HG02970 (cell line): ENCODE data around the gene CAMSAP1.
"Not testable (repeated sequence)": the region's sequence is repeated elsewhere in the genome, so short reads cannot be mapped to it uniquely, and the experiment has no call there.

Experiments
- ATAC-seq: cut with Tn5 transposase; IDR thresholded peaks from one replicate; pipeline ENCODE4 v1.9.1; 2021; ENCODE audit warnings: mild to moderate bottlenecking, moderate library complexity, moderate number of reproducible peaks; ENCODE audit not compliant: unreplicated experiment, low FRiP score

The CAMSAP1 gene

DNA sequence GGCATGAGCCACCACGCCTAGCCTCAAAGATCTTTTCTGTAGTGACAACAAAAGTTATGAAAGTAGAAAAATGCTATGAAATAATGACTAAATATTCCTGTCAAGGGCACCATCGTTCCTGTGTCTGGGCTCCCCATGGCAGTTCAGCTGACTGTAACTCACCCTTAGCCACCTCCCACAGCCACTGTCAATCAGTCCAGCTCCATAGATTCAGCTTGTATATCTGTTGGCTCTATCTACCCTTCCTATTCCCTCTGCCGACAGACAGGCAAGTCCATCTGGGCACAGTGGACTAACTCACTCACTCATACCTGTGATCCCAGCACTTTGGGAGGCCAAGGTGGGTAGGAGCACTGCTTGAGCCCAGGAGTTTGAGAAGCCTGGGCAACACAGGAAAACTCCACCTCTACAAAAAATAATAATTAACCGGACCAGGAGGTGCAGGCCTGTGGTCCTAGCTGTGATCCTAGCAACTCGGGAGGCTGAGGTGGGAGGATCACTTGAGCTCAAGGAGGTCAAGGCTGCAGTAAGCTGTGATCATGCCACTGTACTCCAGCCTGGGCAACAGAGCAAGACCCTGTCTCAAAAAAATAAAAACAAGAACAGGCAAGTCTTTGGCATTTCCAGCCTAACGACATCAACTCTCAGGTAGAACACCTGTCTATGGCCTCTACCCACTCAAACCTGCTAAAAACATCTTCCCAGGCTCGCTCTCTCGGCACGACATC is 6.2 kb downstream of the CAMSAP1 start:
- no peak for ATAC-seq

DNA sequence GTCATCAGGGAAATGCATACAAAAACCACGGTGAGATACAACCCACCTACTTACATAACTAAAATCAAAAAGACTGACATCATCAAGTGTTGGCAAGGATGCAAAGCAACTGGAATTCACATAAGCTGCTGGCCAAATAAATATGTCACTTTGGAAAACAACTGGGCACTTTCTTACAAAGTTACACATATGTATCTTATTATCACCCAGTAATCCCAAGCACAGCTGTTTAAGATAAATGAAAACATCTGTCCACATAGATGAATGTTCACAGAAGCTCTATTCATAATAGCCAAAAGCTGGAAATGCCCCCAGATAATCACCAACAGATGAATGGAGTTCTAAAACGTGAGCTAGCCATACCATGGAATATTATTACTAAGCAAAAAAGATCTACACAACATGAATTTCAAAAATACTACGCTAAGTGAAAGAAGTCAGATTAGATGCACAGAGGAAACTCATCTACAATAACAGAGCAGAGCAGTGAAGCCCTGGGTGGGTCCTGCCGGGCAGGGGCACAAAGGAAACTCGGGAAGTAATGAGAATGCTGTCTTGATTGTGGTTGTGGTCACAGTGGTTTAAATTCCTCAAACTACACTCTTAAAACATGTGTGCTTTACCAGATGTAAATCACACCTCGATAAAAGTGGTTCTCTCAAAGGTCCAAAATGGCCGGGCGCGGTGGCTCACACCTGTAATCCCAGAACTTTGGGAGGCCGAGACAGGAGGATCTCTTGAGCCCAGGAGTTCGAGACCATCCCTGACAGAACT is 8.5 kb downstream of the CAMSAP1 start:
- ATAC-seq = no peak

DNA sequence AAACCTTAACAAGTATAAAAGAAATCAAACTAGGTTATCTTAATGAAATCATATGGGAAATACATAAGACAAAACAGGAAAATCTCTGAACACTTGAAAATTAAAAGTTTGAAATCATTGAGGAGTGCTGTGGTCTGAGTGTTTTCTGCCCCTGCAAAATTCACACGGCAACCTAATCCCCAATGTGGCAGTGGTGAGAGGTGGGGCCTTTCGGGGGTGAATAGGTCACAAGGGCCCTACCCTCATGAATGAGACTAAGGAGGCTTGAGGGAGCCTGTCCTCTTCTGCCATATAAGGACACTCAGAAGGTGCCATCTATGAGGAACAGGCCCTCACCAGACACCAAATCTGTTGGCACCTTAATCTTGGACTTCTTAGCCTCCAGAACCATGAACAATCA is 10.7 kb downstream of the CAMSAP1 start:
- ATAC-seq = no peak

DNA sequence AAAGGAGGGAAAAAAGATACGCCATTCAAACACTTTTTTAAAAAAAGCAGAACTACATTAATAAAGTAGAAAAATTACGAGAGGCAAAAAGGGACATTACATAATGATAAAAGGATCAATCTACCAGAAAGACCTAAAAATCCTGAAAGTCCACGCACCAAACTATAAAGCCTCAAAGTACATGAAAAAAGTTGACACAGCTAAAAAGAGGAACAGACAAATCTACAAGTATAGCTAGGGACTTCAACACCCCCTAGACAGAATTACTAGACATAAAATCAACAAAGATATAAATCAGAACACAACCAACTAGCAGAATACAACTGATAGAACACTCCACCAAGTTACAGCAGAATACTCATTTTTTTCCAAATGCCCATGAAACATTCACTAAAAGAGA is 11.1 kb downstream of the CAMSAP1 start:
- no peak for ATAC-seq

DNA sequence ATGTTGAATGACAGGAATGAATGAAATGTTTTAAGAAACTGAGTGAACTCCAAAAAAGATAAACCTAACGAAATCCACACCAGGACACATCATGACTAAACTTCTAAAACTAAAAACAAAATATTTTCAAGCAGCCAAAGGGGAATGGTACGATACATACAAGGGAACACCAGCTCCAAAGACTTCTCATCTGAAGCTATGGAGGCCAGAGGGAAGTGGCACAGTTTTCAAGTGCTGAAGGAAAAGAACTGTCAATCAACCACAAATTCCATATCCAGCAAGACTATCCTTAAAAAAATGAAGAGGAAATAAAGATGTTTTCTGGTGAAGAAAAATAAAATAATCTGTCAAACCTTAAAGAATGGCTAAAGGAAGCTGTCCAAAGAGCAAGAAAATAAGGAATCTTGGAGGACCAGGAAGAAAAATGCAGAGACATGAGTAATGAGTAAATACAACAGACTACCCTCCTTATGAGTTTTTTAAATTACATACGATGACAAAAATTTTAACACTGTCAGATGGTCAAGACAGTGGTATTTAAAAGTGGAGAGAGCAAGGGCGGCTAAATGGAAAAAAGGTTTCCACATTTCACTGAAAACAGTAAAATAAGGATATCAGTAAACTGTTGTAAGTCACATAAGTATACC is 12.0 kb downstream of the CAMSAP1 start:
- no peak for ATAC-seq

DNA sequence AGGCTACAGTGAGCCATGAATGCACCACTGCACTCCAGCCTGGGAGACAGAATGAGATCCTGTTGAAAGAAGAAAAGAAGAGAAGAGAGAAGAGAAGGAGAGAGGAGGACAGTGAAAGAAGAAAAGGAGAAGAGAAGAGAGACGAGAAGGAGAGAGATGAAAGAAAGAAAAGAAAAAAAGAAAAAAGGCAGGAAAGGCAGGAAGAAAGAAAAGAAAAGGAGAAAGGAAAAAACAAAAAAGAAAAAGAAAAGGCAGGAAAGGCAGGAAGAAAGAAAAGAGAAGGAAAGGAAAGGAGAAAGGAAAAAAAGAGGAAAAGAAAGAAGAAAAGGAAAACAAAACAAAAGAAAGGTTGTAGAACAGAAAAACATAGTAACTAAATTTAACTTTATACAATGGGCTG is 14.2 kb downstream of the CAMSAP1 start:
- no peak for ATAC-seq

DNA sequence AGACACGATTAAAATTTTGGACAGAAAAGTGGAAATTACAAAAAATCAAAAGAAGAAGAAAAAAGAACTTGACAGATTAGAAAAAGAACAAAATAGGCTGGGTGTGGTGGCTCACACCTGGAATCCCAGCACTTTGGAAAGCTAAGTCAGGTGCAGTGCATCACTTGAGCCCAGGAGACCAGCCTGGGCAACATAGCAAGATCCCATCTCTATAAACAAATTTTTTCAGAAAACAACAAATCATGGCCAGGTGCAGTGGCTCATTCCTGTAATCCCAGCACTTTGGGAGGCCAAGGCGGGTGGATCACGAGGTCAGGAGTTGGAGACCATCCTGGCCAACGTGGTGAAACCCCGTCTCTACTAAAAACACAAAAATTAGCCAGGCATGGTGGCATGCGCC is 15.0 kb downstream of the CAMSAP1 start:
- ATAC-seq = not testable (repeated sequence)

DNA sequence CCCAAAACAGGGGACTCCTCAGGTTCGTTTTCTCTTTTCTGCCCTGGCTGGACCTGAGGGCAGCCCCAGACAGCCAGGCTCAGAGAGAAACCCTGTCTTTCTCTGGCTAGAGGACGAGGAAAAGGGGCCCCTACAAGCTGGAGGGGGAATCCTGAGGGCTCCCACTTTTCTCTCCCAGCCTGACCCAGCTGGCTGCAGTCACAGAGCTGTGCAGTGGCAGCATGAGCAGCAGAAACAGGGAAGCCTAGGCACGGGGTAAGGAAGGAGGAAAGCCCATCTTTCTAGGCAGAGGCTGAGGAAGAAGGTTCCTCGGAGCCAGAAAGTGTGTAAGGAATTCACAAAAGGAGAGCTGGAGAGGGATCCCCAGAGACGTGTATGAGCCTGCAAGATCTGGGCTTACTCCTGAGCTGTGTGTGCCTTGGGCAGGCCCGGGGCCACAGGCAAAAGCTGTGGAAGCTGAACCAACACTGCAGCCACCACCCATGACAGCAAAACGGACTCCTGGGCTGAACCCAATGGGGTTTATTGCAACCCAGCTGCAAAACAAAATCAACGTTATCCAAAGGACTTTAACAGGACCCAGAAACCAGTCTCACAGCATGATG is 16.2 kb downstream of the CAMSAP1 start:
- ATAC-seq = no peak

DNA sequence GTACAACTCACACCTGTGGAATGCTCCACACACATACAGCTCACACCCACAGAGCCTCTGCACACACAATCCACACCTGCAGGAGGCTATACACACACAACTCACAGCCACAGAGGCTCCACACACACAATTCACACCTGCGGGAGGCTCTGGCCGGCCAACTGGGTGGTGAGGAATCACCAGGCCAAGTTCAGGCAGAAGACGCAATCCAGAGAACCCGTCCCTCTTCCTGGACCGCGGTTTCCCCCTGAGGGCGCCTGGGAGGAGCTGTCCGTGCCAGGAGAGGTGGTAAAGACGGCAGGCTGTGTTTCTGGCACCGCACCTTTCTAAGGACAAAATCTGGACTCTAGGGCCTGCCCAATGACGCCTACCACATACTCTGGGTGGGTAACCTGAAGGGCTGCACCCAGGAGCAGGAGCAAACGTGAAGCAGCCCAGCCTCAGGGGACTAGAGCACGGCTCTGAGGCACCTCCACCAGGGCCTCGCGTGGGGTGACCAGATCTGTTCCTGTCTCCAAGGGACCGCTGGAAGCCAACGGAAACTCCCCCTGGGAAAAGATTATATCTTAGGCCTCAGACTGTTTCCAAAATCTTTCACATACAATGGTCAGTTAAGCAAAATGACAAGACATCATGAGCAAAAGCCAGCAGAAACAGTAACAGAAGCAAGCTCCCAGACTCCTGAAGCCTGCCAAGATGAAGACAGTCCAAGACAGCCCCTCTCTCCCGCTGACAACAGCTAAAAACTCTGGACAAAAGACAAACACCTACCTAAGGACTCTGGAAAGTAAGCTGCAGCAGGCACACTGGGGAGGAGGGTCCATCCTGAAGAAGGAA is 16.9 kb downstream of the CAMSAP1 start:
- no peak for ATAC-seq

DNA sequence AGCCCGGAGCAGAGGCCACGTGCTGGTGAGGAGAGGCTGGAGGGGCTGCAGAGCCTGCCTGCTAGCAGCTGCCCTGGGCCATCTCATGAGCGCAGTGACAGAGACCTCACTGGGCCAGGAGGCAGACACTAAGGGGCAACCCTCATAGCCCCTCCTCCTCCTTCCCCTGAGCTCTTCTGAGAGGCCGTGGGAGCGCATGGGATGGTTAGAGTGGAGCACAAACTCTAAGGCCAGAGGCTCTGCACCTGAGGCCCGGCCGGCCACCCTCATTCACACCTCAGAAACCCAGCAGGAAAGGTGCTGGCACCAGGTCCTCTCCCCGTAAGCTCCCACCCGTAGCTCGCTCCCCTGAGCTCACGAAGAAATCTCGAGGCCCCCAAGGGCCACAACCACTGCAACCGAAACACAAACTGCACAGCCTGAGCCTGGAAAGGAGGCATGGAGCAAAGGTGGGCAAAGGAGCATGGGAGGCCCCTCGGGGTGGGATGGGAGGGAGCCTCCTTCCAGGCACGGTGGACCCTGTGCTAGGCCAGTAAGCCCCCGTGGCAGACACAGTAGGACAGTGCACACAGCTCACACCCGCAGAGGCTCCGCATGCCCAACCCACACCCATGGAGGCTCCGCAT is 17.7 kb downstream of the CAMSAP1 start:
- ATAC-seq = no peak

DNA sequence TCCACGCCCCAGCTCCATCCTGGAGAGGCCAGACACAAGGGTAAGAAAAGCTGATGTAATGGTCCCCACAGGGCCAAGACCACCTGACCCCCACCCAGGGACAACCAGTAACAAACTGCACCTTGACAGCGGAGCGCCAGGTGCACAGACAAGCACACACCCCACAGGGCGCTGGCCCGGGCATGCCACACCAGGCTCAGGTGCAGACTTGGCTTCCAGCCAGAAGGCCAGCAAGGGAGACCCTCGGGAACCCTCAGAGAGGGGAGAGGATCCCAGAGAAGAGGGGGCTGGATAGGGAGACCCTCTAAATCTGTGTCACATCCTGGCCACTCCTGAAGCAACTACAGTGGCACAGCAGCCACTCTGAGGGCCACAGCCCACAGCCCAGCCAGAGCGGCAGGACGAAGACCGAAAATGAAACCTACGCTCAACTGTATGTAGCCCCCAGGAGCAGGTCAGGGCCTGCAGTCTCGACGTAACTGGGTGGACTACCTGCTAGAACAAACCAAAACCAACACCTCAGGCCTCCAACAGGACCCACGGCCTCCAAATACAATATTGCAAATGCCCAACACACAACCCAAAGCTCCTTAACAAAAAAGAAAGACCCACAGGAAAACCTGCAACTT is 18.5 kb downstream of the CAMSAP1 start:
- no peak for ATAC-seq

DNA sequence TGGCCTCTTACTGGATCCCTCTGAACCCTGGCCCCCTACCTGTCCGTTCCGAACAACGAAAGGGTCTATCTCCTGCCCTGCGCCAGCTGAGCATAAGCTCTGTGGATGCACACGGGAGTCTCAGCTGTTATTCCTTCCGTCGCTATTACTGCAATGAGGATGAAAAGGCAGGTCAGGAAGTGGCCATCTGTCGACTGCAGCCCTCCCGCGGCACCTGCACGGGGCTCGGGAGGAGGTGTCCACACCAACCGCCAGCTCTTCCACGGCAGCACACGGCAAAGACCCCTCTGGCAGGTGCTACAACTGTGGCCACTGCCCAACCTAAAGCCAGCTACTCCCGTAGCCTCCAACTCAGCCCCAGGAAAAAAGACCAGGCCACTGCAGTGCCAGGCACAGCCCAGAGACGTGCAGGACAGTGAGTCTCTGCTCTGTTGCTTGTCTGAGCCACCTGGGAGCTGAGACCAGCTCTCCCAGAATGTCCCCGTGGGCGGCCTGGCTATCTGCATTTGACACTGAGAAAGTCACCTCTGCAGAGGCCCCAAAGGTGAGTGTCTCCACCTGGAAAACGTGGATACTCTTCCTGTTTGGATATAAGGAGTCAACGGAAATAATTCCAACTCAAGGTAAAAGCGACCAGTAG is 19.1 kb downstream of the CAMSAP1 start:
- ATAC-seq = no peak

DNA sequence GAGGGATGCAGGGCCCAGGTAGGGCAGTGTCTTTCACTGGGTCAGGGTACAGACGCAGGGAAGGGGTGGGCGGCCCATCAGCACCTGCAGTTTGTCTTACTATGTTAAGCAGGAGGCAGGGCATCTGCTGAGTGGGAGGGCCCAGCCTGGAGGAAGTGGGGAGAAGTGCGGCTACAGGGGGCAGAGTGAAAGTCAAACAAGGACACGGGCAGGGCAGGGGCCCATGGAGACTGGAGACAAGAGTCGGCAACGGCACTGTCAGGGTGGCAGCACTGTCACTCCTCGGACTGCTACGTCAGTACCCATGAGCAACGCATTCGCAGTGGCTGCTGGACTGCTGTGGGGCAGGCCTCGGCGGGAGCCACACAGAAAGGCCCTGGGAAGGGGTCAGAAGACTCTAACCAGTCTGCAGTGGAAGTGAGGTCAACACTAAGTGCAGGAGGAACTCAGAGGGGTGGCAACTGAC is 19.7 kb downstream of the CAMSAP1 start:
- ATAC-seq = no peak

DNA sequence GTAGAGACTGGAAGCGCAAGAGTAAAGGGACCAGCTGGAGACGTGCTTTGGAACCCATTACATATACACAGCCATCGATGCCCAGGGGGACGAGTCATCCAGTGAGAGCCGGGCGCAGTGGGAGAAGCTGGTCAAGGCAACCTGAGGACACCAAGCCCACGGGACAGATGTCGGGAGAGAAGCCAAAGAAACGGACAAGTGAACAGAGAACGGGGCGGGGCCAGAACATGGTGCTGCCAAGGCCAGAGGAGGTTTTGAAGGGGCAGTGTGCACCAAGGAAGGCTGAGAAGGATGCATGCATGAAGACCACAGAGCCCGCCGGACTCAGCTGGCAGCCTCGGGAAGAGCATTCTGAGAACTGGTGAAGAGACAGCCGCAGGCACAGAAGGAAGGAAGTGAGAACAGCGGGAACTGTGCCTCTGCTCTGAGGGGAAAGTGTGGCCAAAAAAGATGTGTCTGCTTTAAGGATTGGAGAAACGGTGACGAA is 20.3 kb downstream of the CAMSAP1 start:
- no peak for ATAC-seq

DNA sequence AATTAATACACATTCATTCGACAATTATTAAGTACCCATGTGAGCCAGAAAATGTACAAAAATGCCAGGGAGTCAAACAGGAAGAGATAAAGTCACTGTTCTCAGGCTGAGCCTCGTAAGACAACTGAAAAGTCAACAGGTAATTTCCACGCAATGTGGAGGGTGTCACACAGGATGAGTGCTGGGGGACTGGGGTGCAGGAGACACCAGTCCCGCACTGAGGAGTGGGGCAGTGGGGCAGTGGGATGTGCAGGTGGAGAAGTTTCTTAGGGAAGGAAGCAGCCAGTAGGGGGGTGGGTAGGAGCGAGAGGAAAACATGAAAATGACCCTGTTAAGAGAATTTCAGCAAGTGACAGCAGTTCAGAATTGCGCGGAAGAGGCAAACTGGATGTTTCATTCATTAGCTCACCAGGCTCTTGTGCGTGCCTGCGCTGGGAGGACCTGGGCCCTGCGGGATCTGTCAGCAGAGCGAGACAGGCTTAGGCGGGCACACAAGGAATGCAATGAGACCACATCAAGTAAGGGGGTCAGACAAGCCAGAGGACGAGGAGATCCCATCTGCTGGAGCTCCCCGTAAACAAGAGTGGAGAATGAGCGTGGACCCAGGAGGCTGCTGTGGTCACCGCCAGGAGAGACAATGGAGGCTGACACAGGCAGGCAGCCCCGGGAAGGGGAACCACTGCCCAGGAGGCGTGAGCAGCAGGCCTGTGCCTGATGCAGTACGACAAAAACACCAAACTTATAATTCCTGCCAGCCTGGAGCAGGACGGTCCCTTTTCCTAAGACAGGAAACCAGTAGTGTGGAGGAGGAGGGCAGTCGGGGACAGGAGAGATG is 21.0 kb downstream of the CAMSAP1 start:
- no peak for ATAC-seq

DNA sequence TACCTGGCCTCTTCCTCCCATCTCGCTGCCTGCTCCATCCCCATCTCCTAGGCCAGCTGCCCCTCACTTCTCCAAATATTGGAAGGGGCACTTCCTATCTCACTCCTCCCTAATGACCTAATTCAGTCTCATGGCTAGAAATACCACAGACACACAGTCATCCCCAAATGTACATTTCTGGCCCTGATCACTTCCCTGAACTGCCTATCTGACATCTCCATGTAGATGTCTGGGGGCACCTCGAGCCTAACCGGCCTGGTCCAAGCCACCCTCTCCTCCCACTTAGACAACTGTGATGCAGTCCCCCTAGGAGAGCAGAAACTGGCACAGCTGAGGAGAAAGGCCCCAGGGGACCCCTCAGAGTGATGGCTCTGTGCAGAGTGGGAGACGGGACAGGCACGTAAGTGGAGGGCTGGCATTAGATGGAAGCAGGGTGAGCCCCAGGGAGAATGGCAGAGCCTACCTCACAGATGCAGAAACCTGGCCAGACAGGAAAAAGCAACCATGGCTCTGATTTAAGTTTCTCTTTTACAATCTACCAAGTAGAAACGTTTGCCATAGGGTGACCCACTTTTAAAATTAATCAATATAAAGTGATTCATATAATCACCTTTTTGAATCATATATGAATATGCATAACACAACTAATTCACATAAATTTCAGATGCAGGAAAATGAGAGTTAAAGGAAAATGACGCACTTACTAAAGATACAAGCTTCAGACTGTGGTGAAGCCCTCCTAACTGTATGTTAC is 22.1 kb downstream of the CAMSAP1 start:
- no peak for ATAC-seq
